SK-N-SH treated with all-trans-retinoic acid at 6 μM for 48 hours (cell line): ENCODE data around the gene ATP8A2.

Experiments used
- ATAC-seq: fragments of 200-7000 bp; cut with Tn5 transposase; 3 replicates; pipeline ENCODE4 v1.9.1; 2020; ENCODE audit warnings: mild to moderate bottlenecking, moderate library complexity
- ARNTL ChIP-seq: fragments of 450-650 bp; formaldehyde crosslinking; IDR thresholded peaks from 2 replicates; pipeline ENCODE4 v1.5.0; 2020; ENCODE audit warnings: low read depth, mild to moderate bottlenecking, moderate library complexity, borderline replicate concordance
- BACH2 ChIP-seq: fragments of 250-450 bp; sonication (Bioruptor Pico); IDR thresholded peaks from 2 replicates; pipeline ENCODE4 v1.9.0; 2021; ENCODE audit warnings: mild to moderate bottlenecking, borderline replicate concordance
- CREB5 ChIP-seq: fragments of 250-450 bp; sonication (Bioruptor Pico); IDR thresholded peaks from 2 replicates; pipeline ENCODE4 v1.5.1; 2020; ENCODE audit warnings: low read depth, mild to moderate bottlenecking, moderate library complexity
- CSRNP3 ChIP-seq: fragments of 250-450 bp; sonication (Bioruptor Pico); IDR thresholded peaks from 2 replicates; pipeline ENCODE4 v1.5.1; 2021; ENCODE audit warnings: mild to moderate bottlenecking, moderate library complexity
- ESRRG ChIP-seq: fragments of 250-450 bp; sonication (Bioruptor Pico); IDR thresholded peaks from 2 replicates; pipeline ENCODE4 v1.6.1; 2021; ENCODE audit warnings: mild to moderate bottlenecking
- GLIS3 ChIP-seq: fragments of 250-450 bp; sonication (Bioruptor Pico); IDR thresholded peaks from 2 replicates; pipeline ENCODE4 v1.5.0; 2020; ENCODE audit warnings: mild to moderate bottlenecking, moderate library complexity
- ISL1 ChIP-seq: fragments of 250-450 bp; sonication (Bioruptor Pico); IDR thresholded peaks from 2 replicates; pipeline ENCODE4 v2.1.2; 2022; ENCODE audit warnings: mild to moderate bottlenecking, moderate library complexity
- OSR1 ChIP-seq: fragments of 250-450 bp; sonication (Bioruptor Pico); IDR thresholded peaks from 2 replicates; pipeline ENCODE4 v1.8.0; 2022; ENCODE audit warnings: moderate library complexity, mild to moderate bottlenecking, inconsistent platforms
- PATZ1 ChIP-seq: fragments of 250-450 bp; sonication (Bioruptor Pico); IDR thresholded peaks from 2 replicates; pipeline ENCODE4 v1.8.0; 2020; ENCODE audit warnings: mild to moderate bottlenecking, moderate library complexity, borderline replicate concordance
- POU6F1 ChIP-seq: fragments of 250-450 bp; sonication (Bioruptor Pico); IDR thresholded peaks from 2 replicates; pipeline ENCODE4 v1.8.0; 2021; ENCODE audit warnings: low read depth, mild to moderate bottlenecking, moderate library complexity, borderline replicate concordance
- PPARA ChIP-seq: fragments of 250-450 bp; sonication (Bioruptor Pico); IDR thresholded peaks from 2 replicates; pipeline ENCODE4 v1.5.0; 2020; ENCODE audit warnings: mild to moderate bottlenecking, borderline replicate concordance
- RARB ChIP-seq: fragments of 250-450 bp; sonication (Bioruptor Pico); IDR thresholded peaks from 2 replicates; pipeline ENCODE4 v1.8.0; 2021; ENCODE audit warnings: mild to moderate bottlenecking, moderate library complexity
- SNAI2 ChIP-seq: fragments of 250-450 bp; sonication (Bioruptor Pico); IDR thresholded peaks from 2 replicates; pipeline ENCODE4 v1.5.0; 2020; ENCODE audit warnings: mild to moderate bottlenecking, moderate library complexity
- TCF4 ChIP-seq: fragments of 250-450 bp; sonication (Bioruptor Pico); IDR thresholded peaks from 2 replicates; pipeline ENCODE4 v1.8.0; 2021; ENCODE audit warnings: mild to moderate bottlenecking, moderate library complexity, borderline replicate concordance
- TOX ChIP-seq: fragments of 250-450 bp; sonication (Bioruptor Pico); IDR thresholded peaks from 2 replicates; pipeline ENCODE4 v1.8.0; 2021; ENCODE audit warnings: mild to moderate bottlenecking, moderate library complexity, borderline replicate concordance
- TSHZ2 ChIP-seq: fragments of 250-450 bp; sonication (Bioruptor Pico); IDR thresholded peaks from 2 replicates; pipeline ENCODE4 v1.5.0; 2020; ENCODE audit warnings: mild to moderate bottlenecking, moderate library complexity
- ZC3H10 ChIP-seq: fragments of 250-450 bp; sonication (Bioruptor Pico); IDR thresholded peaks from 2 replicates; pipeline ENCODE4 v1.5.1; 2021; ENCODE audit warnings: mild to moderate bottlenecking, moderate library complexity
- ZFP3 ChIP-seq: fragments of 250-450 bp; sonication (Bioruptor Pico); IDR thresholded peaks from 2 replicates; pipeline ENCODE4 v1.5.0; 2020; ENCODE audit warnings: mild to moderate bottlenecking, moderate library complexity
- ZFP30 ChIP-seq: fragments of 450-650 bp; formaldehyde crosslinking; IDR thresholded peaks from 2 replicates; pipeline ENCODE4 v1.5.0; 2022; ENCODE audit warnings: mild to moderate bottlenecking, moderate library complexity
- ZNF565 ChIP-seq: fragments of 450-650 bp; formaldehyde crosslinking; conservative IDR thresholded peaks from 2 replicates; pipeline ENCODE4 v1.5.0; 2020; ENCODE audit warnings: low read depth, mild to moderate bottlenecking, moderate library complexity
- ZNF70 ChIP-seq: fragments of 450-650 bp; formaldehyde crosslinking; IDR thresholded peaks from 2 replicates; pipeline ENCODE4 v1.5.0; 2020; ENCODE audit warnings: mild to moderate bottlenecking, moderate library complexity
- ZNF8 ChIP-seq: fragments of 450-650 bp; formaldehyde crosslinking; IDR thresholded peaks from 2 replicates; pipeline ENCODE4 v1.5.0; 2020; ENCODE audit warnings: mild to moderate bottlenecking, moderate library complexity

The ATP8A2 gene

GRCh38 chr13:25429466-25429865 lies 57.7 kb downstream of the ATP8A2 start (continued):
- no peak for TF ChIP-seq PATZ1
- TF ChIP-seq, all 23 proteins: peak for 0

- TF ChIP-seq PPARA = no peak
- TF ChIP-seq ZC3H10 (CRISPR knock-in tag) = no peak
- no peak for TF ChIP-seq TCF4 (CRISPR knock-in tag)
- no peak for TF ChIP-seq ZNF565 (CRISPR knock-in tag)
- TF ChIP-seq ZNF8 = no peak
- no peak for TF ChIP-seq ZFP3 (CRISPR knock-in tag)
- no peak for TF ChIP-seq RARB (CRISPR knock-in tag)
- TF ChIP-seq ARNTL (CRISPR knock-in tag) = no peak
- no peak for TF ChIP-seq ESRRG (CRISPR knock-in tag)
- no peak for TF ChIP-seq PATZ1
- no peak for ATAC-seq
These were observed 60.9 kb downstream of the ATP8A2 start for GRCh38 chr13:25432691-25433090.

GRCh38 chr13:25440061-25440460 lies 68.3 kb downstream of the ATP8A2 start:
- ATAC-seq = no peak
- TF ChIP-seq TCF4 (CRISPR knock-in tag) (no peak), PATZ1 (no peak), ZFP3 (CRISPR knock-in tag) (no peak), ZFP30 (CRISPR knock-in tag) (no peak), ZNF8 (no peak), ZNF565 (CRISPR knock-in tag) (no peak), RARB (CRISPR knock-in tag) (no peak), CSRNP3 (CRISPR knock-in tag) (no peak), PPARA (no peak), ESRRG (CRISPR knock-in tag) (no peak), GLIS3 (CRISPR knock-in tag) (no peak), SNAI2 (CRISPR knock-in tag) (no peak), POU6F1 (CRISPR knock-in tag) (no peak), OSR1 (CRISPR knock-in tag) (no peak), TOX (no peak)

GRCh38 chr13:25446261-25446660 lies 74.5 kb downstream of the ATP8A2 start:
- ATAC-seq = no peak
- TF ChIP-seq TSHZ2 = no peak
- TF ChIP-seq RARB (CRISPR knock-in tag) = no peak
- no peak for TF ChIP-seq CSRNP3 (CRISPR knock-in tag)
- TF ChIP-seq OSR1 (CRISPR knock-in tag) = no peak
- no peak for TF ChIP-seq ZC3H10 (CRISPR knock-in tag)
- TF ChIP-seq GLIS3 (CRISPR knock-in tag) = no peak
- TF ChIP-seq ESRRG (CRISPR knock-in tag) = no peak
- TF ChIP-seq CREB5 (CRISPR knock-in tag) = no peak
- no peak for TF ChIP-seq ZNF70 (CRISPR knock-in tag)
- no peak for TF ChIP-seq ZNF565 (CRISPR knock-in tag)
- no peak for TF ChIP-seq ISL1 (CRISPR knock-in tag)
- no peak for TF ChIP-seq BACH2 (CRISPR knock-in tag)
- no peak for TF ChIP-seq TOX
- no peak for TF ChIP-seq ZNF8
